Lower leg skin (tissue), 4 donors: ENCODE data around the gene PPP1R9B. TPM values are rescaled to one million over a fixed set of nuclear protein-coding genes. Genes with fewer than 3 reads are reported as not detected.

Experiments used
- DNase-seq, 2 donors: peaks; one replicate each; pipeline ENCODE4 v3.0.0-alpha.2; 2019; ENCODE audit warnings: low spot score in 2 of 2
- H3K4me3 ChIP-seq: fragments of 200-600 bp; sonication (generic); 2 replicates; pipeline ENCODE4 v1.5.1; 2017; ENCODE audit warnings: mild to moderate bottlenecking, low read depth; ENCODE audit not compliant: poor library complexity, severe bottlenecking
- POLR2A ChIP-seq, 2 donors: fragments of 450-650 bp; IDR thresholded peaks; one replicate each; pipeline ENCODE4 v1.6.1; 2016 to 2017; ENCODE audit warnings: antibody characterized with exemption in 2 of 2, mild to moderate bottlenecking in 1 of 2, moderate library complexity in 1 of 2
- WGBS, 2 donors: methylation state at CpG; one replicate each; pipeline ENCODE4 v1.1.5; 2018; 5-methylcytosine and 5-hydroxymethylcytosine counted together
- intact Hi-C: fragments of 100-400 bp; cut with DNase I; formaldehyde crosslinking; loops from one replicate; pipeline ENCODE4 v1.15.0; 2023; ENCODE audit warnings: low total_unique reads
- total RNA-seq, 4 donors: library from RNA; depleted of rRNA; stranded (reverse); fragments of >200 nt; gene quantifications; one replicate each; pipeline ENCODE4 v1.1.0, GENCODE V29; 2016
- TF ChIP-seq, protein P1 (sequence below), 3 donors: fragments of 450-650 bp; IDR thresholded peaks; one replicate each; pipeline ENCODE4 v1.5.1; 2016; ENCODE audit warnings: antibody characterized with exemption in 3 of 3, mild to moderate bottlenecking in 3 of 3, moderate library complexity in 2 of 3

The PPP1R9B gene
- total RNA-seq, 4 donors from 2014 or later, result 20.7 to 31.9 (median 29.5) TPM

DNA sequence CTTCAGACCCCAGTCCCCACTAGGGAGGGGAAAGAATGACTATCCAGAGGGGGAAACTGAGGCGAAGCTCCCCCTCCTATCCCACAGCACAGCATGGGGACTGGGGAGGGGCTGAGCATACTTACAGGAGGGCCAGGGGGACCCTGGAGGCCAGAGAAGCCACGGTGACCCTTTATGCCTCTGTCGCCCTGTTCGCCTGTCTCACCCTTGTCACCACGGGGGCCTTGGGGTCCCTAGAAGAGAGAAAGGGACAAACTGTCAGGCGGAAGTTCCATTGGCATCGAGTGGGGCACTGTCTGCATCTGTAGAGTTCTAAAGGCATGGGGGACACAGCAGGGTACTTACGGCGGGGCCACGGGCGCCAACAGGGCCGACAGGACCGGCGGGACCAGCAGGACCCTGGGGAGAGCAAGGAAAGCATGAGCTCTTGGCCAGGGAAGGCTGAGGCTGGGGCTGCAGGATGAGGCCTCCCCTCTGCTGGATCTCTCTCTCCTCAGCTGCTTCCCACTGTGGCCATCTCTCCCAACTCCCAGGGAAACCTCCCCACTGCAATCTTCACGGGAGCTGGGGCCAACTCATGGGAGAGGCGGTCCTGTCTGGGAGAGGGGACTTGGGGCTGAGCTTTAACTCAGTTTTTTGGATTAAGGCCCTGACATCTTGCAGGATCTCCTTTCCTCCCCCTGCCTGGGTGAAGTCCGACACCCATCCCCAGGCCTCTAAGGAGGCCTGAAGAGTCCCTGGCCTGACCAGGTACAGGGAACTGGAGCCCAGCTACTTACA lies 37.5 kb upstream of the PPP1R9B start:
- WGBS, 2 donors, result 75 to 84% methylated on average over 17 of the region's 17 CpGs
- no peak for DNase-seq
- H3K4me3 ChIP-seq, result no peak overlapping the region
- intact Hi-C loops, result no loop called here
- no peak for TF ChIP-seq POLR2A (IDR thresholded peaks at IDR 0.05)

DNA sequence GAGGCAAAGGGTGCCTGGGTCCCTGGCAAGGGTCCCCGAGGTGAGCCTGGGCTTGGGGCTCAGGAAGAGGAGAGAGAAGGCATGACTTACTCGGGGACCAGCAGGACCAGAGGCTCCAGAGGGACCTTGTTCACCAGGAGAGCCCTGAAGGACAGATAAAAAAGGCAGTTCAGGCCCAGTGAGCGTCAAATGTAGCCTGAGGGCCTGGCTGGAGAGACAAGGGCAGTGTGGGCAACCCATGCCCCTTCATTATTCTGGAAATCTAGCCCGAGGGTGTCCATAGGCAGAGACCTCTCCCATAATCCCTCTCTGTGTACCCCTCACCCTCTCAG lies 36.9 kb upstream of the PPP1R9B start:
- WGBS, 2 donors, result 72% methylated on average over 4 of the region's 4 CpGs

DNA sequence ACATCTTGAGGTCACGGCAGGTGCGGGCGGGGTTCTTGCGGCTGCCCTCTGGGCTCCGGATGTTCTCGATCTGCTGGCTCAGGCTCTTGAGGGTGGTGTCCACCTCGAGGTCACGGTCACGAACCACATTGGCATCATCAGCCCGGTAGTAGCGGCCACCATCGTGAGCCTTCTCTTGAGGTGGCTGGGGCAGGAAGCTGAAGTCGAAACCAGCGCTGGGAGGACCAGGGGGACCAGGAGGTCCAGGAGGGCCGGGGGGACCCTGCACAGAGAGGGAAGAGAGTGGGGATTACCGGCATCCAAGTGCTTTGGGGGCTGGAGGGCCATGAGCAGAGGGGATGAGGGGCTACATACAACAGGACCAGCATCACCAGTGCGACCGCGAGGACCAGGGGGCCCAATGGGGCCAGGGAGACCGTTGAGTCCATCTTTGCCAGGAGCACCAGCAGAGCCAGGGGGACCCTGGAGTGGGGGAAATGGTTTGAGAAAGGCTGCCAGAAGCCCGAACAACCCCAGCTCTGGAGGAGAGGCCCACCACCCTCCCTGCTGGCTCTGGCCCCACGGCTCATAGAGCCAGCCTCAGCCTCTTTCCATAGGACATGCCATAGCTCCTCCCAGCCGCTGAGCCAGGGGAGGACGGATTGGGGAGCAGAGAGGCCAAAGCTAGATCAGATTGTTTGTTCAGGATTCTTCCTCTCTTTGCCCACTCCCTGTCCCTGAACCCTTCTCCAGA lies 36.4 kb upstream of the PPP1R9B start:
- no peak overlapping the region for H3K4me3 ChIP-seq
- intact Hi-C loops, result no loop called here
- 65% methylated on average over 18 to 24 of the region's 24 CpGs for WGBS, 2 donors
- no peak for DNase-seq
- TF ChIP-seq, protein P1, sequence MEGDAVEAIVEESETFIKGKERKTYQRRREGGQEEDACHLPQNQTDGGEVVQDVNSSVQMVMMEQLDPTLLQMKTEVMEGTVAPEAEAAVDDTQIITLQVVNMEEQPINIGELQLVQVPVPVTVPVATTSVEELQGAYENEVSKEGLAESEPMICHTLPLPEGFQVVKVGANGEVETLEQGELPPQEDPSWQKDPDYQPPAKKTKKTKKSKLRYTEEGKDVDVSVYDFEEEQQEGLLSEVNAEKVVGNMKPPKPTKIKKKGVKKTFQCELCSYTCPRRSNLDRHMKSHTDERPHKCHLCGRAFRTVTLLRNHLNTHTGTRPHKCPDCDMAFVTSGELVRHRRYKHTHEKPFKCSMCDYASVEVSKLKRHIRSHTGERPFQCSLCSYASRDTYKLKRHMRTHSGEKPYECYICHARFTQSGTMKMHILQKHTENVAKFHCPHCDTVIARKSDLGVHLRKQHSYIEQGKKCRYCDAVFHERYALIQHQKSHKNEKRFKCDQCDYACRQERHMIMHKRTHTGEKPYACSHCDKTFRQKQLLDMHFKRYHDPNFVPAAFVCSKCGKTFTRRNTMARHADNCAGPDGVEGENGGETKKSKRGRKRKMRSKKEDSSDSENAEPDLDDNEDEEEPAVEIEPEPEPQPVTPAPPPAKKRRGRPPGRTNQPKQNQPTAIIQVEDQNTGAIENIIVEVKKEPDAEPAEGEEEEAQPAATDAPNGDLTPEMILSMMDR (IDR thresholded peaks at IDR 0.05), result no peak
- no peak for TF ChIP-seq POLR2A (IDR thresholded peaks at IDR 0.05)

More for the DNA sequence above, 36.9 kb upstream of the PPP1R9B start:
- DNase-seq, result no peak
- no peak overlapping the region for H3K4me3 ChIP-seq
- TF ChIP-seq, protein P1 (IDR thresholded peaks at IDR 0.05), result no peak
- TF ChIP-seq POLR2A (IDR thresholded peaks at IDR 0.05), result no peak
- intact Hi-C loops, result no loop called here

DNA sequence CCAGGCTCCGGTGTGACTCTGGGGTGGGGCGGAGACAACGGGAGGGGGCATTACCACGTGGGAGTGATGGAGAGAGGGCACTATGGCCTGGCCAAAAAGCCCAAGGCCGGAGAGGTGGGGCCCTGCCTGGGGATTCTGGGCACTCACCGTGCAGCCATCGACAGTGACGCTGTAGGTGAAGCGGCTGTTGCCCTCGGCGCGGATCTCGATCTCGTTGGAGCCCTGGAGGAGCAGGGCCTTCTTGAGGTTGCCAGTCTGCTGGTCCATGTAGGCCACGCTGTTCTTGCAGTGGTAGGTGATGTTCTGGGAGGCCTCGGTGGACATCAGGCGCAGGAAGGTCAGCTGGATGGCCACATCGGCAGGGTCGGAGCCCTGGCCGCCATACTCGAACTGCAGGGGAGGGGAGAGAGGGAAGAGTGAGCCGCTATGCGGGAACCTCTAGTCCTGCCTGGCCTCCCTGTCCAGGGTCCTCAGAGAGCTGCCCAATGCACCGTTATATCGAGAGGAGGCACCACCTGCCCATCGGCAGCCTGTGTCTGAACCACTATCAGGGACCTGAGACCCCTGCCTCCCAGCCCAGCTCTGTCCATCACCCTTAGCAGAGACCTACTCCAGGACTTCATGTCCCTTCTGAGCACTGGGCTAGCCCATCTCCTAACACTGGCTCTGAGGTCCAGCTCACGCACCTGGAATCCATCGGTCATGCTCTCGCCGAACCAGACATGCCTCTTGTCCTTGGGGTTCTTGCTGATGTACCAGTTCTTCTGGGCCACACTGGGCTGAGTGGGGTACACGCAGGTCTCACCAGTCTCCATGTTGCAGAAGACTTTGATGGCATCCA lies 35.4 kb upstream of the PPP1R9B start:
- DNase-seq, result no peak
- no peak overlapping the region for H3K4me3 ChIP-seq
- intact Hi-C loops, result no loop called here
- no peak for TF ChIP-seq POLR2A (IDR thresholded peaks at IDR 0.05)
- TF ChIP-seq, protein P1 (IDR thresholded peaks at IDR 0.05), result no peak
- 71 to 76% methylated on average over 28 to 29 of the region's 31 CpGs for WGBS, 2 donors

DNA sequence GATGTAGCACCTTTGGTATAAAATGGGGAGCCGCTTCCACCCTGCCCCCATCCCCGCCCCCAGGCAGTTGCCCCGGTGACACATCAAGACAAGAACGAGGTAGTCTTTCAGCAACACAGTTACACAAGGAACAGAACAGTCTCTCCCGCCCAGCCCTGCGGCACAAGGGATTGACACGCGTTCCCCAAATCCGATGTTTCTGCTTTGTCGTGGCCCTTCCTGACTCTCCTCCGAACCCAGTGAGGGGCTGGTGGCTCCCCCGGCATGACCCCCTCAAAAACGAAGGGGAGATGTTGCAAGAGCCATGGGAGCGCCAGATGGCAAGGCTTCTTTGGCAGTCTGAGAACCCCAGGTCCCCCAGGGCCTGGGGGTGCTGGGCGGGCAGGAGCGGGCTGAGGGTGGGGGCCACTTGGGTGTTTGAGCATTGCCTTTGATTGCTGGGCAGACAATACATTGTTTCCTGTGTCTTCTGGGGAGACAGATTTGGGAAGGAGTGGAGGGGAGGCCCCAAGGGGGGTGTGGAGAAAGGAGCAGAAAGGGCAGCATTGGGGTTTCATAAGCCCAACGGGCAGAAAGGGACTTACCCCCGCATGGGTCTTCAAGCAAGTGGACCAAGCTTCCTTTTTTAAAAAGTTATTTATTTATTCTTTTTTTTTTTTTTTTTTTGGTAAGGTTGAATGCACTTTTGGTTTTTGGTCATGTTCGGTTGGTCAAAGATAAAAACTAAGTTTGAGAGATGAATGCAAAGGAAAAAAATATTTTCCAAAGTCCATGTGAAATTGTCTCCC lies 34.3 kb upstream of the PPP1R9B start:
- no peak overlapping the region for H3K4me3 ChIP-seq
- TF ChIP-seq POLR2A (IDR thresholded peaks at IDR 0.05), result no peak
- TF ChIP-seq, protein P1 (IDR thresholded peaks at IDR 0.05), result no peak
- 27 to 34% methylated on average over 19 of the region's 19 CpGs for WGBS, 2 donors
- intact Hi-C loops, result no loop called here
- DNase-seq, result peak; percentile 90 to 96
